Measurements from ENCODE around the gene KCNJ16. TPM values are rescaled to one million over a fixed set of nuclear protein-coding genes. Genes with fewer than 3 reads are reported as not detected.

KCNJ16 gene
- total and polyA plus RNA-seq, 2 of the 13 experiments (the other 11 are each of a cell fraction or from before 2014, with no cell fraction given): not detected

GRCh38 chr17:70165383-70165782 lies 90.4 kb downstream of the KCNJ16 start (continued):
- no peak for TF ChIP-seq PLSCR1 (CRISPR knock-in tag; IDR thresholded peaks at IDR 0.05; ENCODE audit: borderline replicate concordance)
- no peak for TF ChIP-seq MYC (CRISPR knock-in tag; IDR thresholded peaks at IDR 0.05; ENCODE audit: borderline replicate concordance)
- no peak for TF ChIP-seq SIN3A (IDR thresholded peaks at IDR 0.05; ENCODE audit: borderline replicate concordance, low read depth, low read length)
- TF ChIP-seq ELF1 (CRISPR knock-in tag; IDR thresholded peaks at IDR 0.05): no peak

DNA sequence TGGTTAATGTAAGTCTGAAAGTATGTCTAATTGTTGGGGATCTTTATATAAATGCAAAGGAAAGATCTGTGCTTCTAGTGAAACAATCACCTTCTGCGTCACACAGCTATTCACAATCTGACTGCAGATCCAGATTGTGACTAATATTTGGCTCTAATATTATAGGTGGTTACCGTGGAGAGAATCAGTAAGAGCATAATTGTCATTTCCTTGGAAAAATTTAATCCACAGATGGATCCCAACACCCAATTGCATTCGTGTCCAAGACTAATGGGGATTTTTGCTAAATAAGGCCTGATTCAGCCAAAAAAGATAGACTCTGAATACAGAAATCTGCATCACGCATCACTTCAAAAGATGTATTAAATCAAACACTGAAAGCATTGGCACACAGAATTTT lies 91.6 kb downstream of the KCNJ16 start:
- Histone ChIP-seq H3K36me3 (replicated peaks in 1 of 2; ENCODE audit: control insufficient read depth in 1 of 2, insufficient read depth in 2 of 2, low read length in 2 of 2) (no peaks in the 10 kb centered on the region), H3K9me3 (ENCODE audit: low read length) (no peaks in the 10 kb centered on the region), H3K27me3 (ENCODE audit: control insufficient read depth in 1 of 2, insufficient read depth in 2 of 2, low read length in 2 of 2) (peaks cover 0 to 34% of the 10 kb centered on the region in 2 experiments; a peak in 3 of 5 replicates), H3K79me2 (ENCODE audit: insufficient read depth, low read length) (no peaks in the 10 kb centered on the region), H2AFZ (ENCODE audit: low read length) (no peak overlapping the region), H3K4me2 (ENCODE audit: low read depth, low read length) (no peak overlapping the region), H3K9ac (ENCODE audit: insufficient read depth, low read depth, low read length) (no peak overlapping the region), H3K4me1 (ENCODE audit: insufficient read depth, low read length) (peaks cover 6% of the 10 kb centered on the region), H4K20me1 (ENCODE audit: insufficient read depth, low read length) (no peaks in the 10 kb centered on the region), H3K4me3 (replicated peaks in 1 of 3; ENCODE audit: insufficient read depth in 1 of 3, low read depth in 2 of 3, low read length in 3 of 3) (no peak overlapping the region), H3K27ac (ENCODE audit: extremely low read length, insufficient read depth, low read length) (no peak overlapping the region)
- ATAC-seq: no peak
- CTCF ChIA-PET (ENCODE audit: low intra/inter-chr PET ratio, low total read pairs): no interaction called here
- intact Hi-C loops (cut with micrococcal nuclease; ENCODE audit: unreplicated experiment) (no loop called here), in situ Hi-C loops (cut with HindIII; ENCODE audit: extremely low pct_ligation_motif_present, low pct_unique_long_range_greater_than_20kb) (no loop called here)
- POLR2A ChIA-PET: no interaction called here
- BruUV-seq (replicated peaks): no TSS peak
- 8% methylated on average over 4 of the region's 4 CpGs for WGBS (ENCODE audit: low lambda C conversion rate)
- no peak for DNase-seq (ENCODE audit: low spot score)
- no peak for FAIRE-seq
- TF ChIP-seq ZSCAN9 (CRISPR knock-in tag; IDR thresholded peaks at IDR 0.05; ENCODE audit: borderline replicate concordance): no peak
- TF ChIP-seq, protein P1, sequence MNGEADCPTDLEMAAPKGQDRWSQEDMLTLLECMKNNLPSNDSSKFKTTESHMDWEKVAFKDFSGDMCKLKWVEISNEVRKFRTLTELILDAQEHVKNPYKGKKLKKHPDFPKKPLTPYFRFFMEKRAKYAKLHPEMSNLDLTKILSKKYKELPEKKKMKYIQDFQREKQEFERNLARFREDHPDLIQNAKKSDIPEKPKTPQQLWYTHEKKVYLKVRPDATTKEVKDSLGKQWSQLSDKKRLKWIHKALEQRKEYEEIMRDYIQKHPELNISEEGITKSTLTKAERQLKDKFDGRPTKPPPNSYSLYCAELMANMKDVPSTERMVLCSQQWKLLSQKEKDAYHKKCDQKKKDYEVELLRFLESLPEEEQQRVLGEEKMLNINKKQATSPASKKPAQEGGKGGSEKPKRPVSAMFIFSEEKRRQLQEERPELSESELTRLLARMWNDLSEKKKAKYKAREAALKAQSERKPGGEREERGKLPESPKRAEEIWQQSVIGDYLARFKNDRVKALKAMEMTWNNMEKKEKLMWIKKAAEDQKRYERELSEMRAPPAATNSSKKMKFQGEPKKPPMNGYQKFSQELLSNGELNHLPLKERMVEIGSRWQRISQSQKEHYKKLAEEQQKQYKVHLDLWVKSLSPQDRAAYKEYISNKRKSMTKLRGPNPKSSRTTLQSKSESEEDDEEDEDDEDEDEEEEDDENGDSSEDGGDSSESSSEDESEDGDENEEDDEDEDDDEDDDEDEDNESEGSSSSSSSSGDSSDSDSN (CRISPR knock-in tag; IDR thresholded peaks at IDR 0.05): no peak

Data from HepG2 (cell line).